ENCODE data around the gene PDGFB.

PDGFB gene

DNA sequence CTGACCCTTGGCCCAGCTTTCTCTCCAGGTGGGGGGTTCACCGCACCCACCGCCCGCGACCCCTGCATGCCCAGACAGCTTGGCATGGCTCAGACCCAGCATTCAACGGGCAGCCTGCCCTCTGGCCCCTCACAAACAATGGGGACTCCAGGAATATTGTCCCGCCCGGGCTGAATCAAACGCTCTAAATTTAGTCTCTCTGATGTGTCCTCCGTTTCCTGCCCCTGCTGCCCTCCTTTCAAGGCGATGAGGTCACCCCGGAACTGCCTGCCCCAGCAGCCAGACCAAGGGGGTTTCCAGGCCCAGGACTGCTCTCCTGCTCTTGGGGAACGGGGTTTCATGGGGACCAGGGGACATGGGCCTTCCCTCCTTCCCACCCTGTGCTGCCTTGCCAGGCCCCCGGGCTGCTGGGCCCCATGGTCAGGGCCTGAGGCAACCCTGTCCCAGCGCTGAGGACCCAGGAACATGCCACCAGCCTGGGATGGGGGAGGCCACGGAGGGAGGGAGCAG is 10.1 kb upstream of the PDGFB start:
- no peak for DNase-seq (ENCODE audit: low read depth in 2 of 2)

DNA sequence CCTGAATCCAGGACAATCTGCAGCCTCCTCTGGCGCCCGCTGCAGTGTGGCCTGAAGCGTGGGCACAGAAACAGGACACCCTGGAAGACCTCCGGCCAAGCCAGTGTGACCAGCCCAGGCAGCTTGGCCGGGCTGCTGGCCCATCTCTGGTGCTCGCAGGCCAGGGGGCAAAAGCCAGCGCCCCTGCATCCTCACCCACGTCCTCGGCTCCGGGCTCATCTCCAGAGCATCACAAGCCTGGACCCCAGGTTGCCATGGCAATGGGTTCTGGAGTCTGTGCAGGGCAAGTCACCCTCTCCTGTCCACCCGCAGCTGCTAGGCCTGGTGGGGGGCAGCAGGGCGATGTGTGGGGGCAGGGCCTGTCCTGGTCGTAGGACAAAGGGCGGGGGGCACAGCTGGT is 9.3 kb upstream of the PDGFB start:
- DNase-seq (ENCODE audit: low read depth in 2 of 2) = no peak

- DNase-seq (ENCODE audit: low read depth in 2 of 2) = no peak
Measured at GRCh38 chr22:39253435-39254070, 8.8 kb upstream of the PDGFB start.

DNA sequence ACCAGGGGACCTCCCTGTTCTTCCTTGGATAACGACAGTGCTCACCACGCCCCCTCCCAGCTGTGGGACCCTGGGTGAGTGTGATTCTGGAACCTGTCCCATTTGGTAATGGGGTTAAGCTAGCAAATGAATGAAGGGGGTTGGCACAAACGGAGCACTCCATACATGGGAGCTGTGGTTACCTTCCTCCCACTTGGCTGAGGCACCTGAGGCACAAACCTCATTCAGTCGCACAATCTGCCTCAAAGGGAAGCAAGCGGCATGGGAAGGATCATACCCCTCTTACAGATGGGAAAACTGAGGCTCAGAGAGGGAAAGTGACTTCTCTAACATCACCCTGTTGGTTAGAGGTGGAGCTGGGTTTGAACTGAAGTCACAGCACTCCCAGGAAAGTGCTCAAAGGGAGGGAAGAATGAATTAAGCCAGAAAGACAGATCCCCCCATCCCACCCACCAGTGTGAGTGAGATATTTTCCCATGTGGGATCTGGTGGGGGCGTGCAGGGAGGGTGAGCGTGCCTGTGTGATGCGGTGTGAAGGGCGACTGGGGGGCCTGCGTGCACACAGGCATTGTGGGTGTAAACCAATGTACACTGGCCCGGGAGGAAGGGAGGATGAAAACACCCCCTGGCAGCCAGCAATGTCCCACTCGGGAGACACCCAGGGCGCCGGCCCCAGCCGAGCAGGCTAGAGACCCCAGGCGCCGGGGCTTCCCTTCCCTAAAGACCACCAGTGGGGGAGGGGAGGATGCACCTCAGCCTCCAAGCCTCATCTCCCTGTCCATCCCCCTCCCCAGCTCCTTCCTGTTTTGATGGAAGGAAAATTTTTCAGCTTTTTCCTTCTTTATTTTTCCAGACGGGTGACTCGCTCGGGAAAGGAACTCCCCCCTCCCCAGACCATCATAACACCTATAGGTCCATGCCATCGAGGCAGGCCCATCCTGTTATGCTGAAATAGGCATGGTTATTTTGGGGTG is 8.0 kb upstream of the PDGFB start:
- no peak for DNase-seq (ENCODE audit: low read depth in 2 of 2)

DNA sequence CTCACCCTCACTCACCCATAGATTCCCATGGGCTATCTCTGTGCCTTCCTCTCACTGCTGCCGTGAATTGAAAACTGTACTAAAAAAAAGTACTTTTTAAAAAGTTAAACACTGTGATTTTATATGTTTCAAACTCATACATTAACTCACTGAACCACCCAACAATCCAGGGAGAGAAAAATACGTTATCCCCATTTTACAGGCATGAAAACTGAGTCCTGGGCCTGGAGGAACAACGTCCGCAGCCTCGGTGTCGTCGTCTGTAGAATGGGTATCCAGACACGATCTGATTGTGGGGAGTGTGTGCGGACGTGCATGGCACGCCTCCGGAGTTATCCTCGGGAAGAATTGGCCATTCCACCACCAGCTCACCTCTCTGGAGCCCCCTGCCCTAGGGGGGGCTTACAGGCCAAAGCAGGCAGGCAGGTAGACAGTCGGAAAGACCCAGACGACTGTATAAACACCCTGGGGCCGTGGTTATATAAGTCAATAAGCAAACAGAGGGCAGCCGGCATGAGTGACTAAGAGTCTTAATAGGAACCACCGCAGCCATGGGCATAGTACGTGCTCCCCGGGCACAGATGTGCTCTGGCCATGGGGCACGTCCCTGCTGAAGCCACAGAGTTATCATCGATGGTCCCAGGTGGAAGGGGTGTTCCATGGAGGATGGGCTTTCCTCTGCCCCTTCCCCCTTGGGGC is 7.1 kb upstream of the PDGFB start:
- no peak for DNase-seq (ENCODE audit: low read depth in 2 of 2)

DNA sequence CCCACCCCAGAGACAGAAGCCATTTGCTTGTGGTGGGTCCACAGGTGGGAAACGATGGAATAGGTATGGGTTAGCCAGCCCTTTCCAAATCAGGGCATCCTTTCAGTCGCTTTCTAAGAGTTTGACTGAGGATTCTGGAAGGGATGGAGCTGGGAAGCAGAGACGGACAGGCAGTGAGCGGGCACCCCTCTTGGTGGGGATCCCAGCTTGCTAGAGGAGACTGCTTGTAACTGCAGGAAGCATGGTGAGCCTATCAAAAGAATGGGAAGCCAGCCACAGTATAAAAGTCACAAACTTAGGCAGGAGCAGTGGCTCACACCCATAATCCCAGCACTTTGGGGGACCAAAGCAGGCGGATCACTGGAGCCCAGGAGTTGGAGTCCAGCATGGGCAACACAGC is 6.1 kb upstream of the PDGFB start:
- no peak for DNase-seq (ENCODE audit: low read depth in 2 of 2)

GRCh38 chr22:39250131-39250530 is 5.3 kb upstream of the PDGFB start:
- DNase-seq (ENCODE audit: low read depth in 2 of 2) = no peak

DNA sequence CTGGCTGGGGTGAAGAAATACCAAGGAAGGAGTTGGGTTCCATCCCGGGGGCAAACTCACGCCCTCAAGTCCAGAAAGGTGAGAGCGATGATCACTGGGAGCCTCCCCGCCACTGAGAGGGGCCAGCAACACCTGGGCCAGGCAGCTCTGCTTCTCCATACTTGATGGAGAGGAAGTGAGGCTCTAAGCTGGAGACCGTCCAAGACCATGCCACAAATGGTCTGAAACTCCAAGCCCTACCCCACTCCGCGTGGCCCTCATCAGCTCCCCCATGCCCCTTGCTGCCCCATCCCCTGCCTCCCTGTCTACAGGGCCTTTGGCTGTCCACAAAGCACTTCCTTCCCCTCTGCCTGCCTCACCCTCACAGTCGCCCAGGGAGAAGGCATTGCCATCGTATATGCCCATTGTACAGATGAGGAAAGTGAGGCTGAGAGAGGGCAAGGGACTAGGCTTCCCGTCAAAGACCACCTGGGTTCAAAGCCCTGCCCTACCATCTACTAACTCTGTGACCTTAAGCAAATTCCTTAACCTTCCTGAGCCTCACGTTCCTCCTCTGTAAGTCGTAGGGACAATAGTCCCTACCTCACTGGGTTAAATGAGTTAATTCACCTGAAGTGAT is 4.4 kb upstream of the PDGFB start:
- no peak for DNase-seq (ENCODE audit: low read depth in 2 of 2)

DNA sequence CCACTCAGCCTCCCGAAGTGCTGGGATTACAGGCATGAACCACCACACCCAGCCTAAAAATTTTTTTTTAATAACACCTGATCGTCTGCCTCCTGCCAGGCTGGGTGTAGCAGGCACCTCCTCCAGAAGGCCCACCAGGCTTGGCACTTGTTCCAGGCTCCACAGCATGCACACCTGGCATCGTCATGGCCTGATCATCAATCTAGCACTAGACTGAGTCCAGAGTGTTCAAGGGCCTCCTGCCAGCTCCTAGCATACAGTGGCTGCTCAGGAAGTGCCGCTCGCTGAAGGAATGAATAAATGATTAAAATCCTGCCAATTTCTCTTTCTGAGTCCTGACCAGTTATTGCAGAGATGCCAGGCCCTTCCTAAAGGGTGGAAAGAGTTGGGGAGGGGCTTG is 3.5 kb upstream of the PDGFB start:
- DNase-seq (ENCODE audit: low read depth in 2 of 2) = no peak

GRCh38 chr22:39247361-39247760 is 2.6 kb upstream of the PDGFB start:
- DNase-seq (ENCODE audit: low read depth in 2 of 2) = no peak

DNA sequence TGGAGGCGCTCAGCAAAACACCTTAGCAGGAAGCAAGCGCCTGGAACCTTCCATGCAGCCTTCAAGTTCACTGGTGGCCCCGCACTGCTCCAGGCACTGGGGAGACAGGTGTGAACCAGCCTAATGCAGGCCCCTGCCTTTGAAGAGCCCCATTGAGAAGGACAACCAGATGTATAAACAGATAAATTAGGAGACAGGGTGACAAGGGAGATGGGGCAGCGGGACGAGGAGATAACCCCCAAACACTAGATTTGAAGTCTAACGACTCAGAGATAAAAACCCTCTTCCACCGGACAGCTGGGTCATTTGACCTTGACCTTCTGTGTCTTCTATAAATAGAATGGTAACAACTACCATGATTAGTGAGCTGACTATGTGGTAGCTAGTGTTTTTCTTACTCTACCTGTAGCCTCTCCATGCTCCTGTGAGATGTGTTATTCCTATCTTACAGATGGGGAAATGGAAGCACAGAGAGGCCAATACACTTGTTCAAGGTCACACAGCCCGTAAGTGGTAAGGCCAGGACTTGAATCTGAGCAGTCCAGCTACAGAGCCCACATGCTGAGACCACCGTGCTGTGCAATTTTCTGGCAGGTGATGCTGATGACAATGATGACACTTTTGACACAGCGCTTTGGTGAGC is 2.0 kb upstream of the PDGFB start:
- DNase-seq (ENCODE audit: low read depth in 2 of 2) = no peak

GRCh38 chr22:39246217-39246616 is 1.4 kb upstream of the PDGFB start:
- DNase-seq (ENCODE audit: low read depth in 2 of 2) = no peak

DNA sequence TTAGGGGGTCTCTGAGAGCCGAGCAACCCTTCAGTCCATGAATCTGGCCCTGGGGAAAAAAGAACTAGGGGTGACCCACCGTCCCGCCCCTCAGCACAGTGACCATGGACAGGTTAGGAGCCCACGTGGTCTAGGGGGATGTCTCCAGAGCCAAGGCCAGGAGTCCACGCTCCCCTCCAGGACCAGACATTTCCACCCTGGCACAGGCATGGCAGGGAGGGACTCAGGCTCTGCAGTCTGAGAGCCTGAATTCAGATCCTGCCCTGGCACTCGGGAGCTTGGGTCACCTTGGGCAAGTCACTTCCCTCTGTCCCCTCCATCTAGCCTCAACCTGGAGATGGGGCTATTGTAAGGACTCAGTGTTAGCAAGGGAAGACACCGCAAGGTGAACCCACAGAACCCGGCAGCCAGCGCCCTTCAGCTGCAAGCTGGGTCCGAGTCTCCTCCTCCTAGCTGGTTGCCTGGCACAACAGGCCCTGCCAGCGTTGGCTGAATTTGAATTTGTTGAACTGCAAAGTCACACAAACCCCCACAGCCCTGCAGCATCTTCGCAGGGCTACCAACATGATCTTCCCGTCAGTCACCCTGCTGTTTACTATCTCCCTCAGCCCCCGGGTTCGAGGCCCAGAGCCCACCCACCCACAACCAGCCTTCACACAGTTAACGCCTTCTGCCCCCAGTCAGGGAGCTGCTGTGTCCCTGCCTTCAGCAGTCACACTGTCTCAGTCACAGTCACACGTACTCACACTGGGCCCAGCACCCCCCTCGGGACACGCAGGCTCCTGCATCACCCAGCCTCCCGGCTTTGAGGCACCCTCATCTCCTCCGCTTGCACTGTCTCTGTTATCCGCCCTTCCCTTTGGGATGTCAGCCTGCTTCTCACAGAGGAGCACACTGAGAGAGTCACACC is 603 bp upstream of the PDGFB start:
- DNase-seq (ENCODE audit: low read depth in 2 of 2) = no peak

DNA sequence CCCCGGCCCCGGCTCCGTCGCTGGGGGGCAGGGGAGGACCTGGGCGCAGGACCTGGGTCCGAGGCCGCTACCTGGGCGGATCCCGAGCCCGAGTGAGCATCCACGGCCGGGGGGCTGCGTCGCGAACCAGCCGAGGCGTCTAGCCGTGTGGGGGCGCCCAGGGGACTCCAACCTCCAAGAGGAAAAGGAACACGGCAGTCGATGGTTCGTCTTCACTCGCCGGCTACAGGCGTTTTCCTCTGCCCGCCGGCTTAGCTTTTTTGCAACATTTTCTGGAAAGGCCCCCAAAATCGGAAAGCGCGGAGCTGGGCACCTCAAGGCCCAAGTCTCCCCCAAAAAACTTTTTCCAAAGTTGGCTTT is 666 bp downstream of the PDGFB start:
- DNase-seq (ENCODE audit: low read depth in 2 of 2) = no peak

GRCh38 chr22:39243439-39244135 is 1.2 kb downstream of the PDGFB start:
- no peak for DNase-seq (ENCODE audit: low read depth in 2 of 2)

- DNase-seq (ENCODE audit: low read depth in 2 of 2) = no peak
Measured at GRCh38 chr22:39242595-39243438, 2.0 kb downstream of the PDGFB start.

- DNase-seq (ENCODE audit: low read depth in 2 of 2) = no peak
Measured at GRCh38 chr22:39241794-39242594, 2.8 kb downstream of the PDGFB start.
